ENCODE data around the gene RMND5A. TPM values are rescaled to one million over a fixed set of nuclear protein-coding genes. Genes with fewer than 3 reads are reported as not detected.

Gene RMND5A
- polyA plus RNA-seq, 1 experiment, result 10.8 TPM

GRCh38 chr2:86783615-86784339, 63.7 kb downstream of the RMND5A start:
- TF ChIP-seq CTCF (IDR thresholded peaks at IDR 0.05; ENCODE audit: insufficient read depth, low read depth, low read length), result no peak
- Histone ChIP-seq H3K36me3 (ENCODE audit: control insufficient read depth, insufficient read depth, low read length) (no peaks in the 10 kb centered on the region), H3K27me3 (ENCODE audit: control insufficient read depth, insufficient read depth, low read length) (peaks cover 19% of the 10 kb centered on the region), H3K4me3 (ENCODE audit: low read depth, low read length) (no peak overlapping the region)
- CTCF ChIA-PET, result no interaction called here
- POLR2A ChIA-PET, result no interaction called here
- no peak for DNase-seq (ENCODE audit: low read depth)

GRCh38 chr2:86785456-86785855, 65.4 kb downstream of the RMND5A start:
- TF ChIP-seq CTCF (IDR thresholded peaks at IDR 0.05; ENCODE audit: insufficient read depth, low read depth, low read length), result no peak
- CTCF ChIA-PET, result no interaction called here
- POLR2A ChIA-PET, result no interaction called here
- no peaks in the 10 kb centered on the region for H3K36me3 ChIP-seq (ENCODE audit: control insufficient read depth, insufficient read depth, low read length)
- H3K4me3 ChIP-seq (ENCODE audit: low read depth, low read length), result no peak overlapping the region
- no peak for DNase-seq (ENCODE audit: low read depth)
- H3K27me3 ChIP-seq (ENCODE audit: control insufficient read depth, insufficient read depth, low read length), result peaks cover 33% of the 10 kb centered on the region

- CTCF ChIA-PET, result no interaction called here
Observed at GRCh38 chr2:86786001-86786536, 66.0 kb downstream of the RMND5A start.

GRCh38 chr2:86787736-86788135, 67.6 kb downstream of the RMND5A start:
- Histone ChIP-seq H3K4me3 (ENCODE audit: low read depth, low read length) (no peak overlapping the region), H3K27me3 (ENCODE audit: control insufficient read depth, insufficient read depth, low read length) (peaks cover 48% of the 10 kb centered on the region), H3K36me3 (ENCODE audit: control insufficient read depth, insufficient read depth, low read length) (no peaks in the 10 kb centered on the region)
- DNase-seq (ENCODE audit: low read depth), result no peak
- POLR2A ChIA-PET, result no interaction called here
- CTCF ChIA-PET, result interaction anchor here (0.7 kb wide), 1 partner anchor 9 kb away, joined by 3 read pairs; no protein-coding TSS in a partner anchor
- no peak for TF ChIP-seq CTCF (IDR thresholded peaks at IDR 0.05; ENCODE audit: insufficient read depth, low read depth, low read length)

More at GRCh38 chr2:86786001-86786536, 66.0 kb downstream of the RMND5A start:
- H3K4me3 ChIP-seq (ENCODE audit: low read depth, low read length), result no peak overlapping the region
- POLR2A ChIA-PET, result no interaction called here
- peaks cover 38% of the 10 kb centered on the region for H3K27me3 ChIP-seq (ENCODE audit: control insufficient read depth, insufficient read depth, low read length)
- no peak for TF ChIP-seq CTCF (IDR thresholded peaks at IDR 0.05; ENCODE audit: insufficient read depth, low read depth, low read length)
- DNase-seq (ENCODE audit: low read depth), result no peak
- H3K36me3 ChIP-seq (ENCODE audit: control insufficient read depth, insufficient read depth, low read length), result no peaks in the 10 kb centered on the region

GRCh38 chr2:86788165-86788564, 68.1 kb downstream of the RMND5A start:
- H3K27me3 ChIP-seq (ENCODE audit: control insufficient read depth, insufficient read depth, low read length), result peaks cover 48% of the 10 kb centered on the region
- POLR2A ChIA-PET, result no interaction called here
- TF ChIP-seq CTCF (IDR thresholded peaks at IDR 0.05; ENCODE audit: insufficient read depth, low read depth, low read length), result no peak
- no peak for DNase-seq (ENCODE audit: low read depth)
- no peak overlapping the region for H3K4me3 ChIP-seq (ENCODE audit: low read depth, low read length)
- no peaks in the 10 kb centered on the region for H3K36me3 ChIP-seq (ENCODE audit: control insufficient read depth, insufficient read depth, low read length)
- CTCF ChIA-PET, result interaction anchor here (0.7 kb wide), 1 partner anchor 9 kb away, joined by 3 read pairs; no protein-coding TSS in a partner anchor
